Activated CD4-positive, alpha-beta memory T cell treated with anti-CD3 and anti-CD28 coated beads for 36 hours (primary cell): ENCODE measurements around the gene CCR5. TPM values are rescaled to one million over a fixed set of nuclear protein-coding genes. Genes with fewer than 3 reads are reported as not detected.

ENCODE experiments used
- CTCF ChIA-PET: fragments of 350-600 bp; sonication (Branson Sonifier 250); formaldehyde crosslinking; loops from one replicate; lab custom pipeline; 2021; ENCODE audit warnings: antibody characterized with exemption, inconsistent platforms; lab: Charles Lee
- POLR2A ChIA-PET: fragments of 350-600 bp; sonication (Branson Sonifier 250); formaldehyde crosslinking; loops from one replicate; lab custom pipeline; 2021; ENCODE audit warnings: antibody characterized with exemption; lab: Charles Lee
- DNase-seq: peaks from one replicate; pipeline ENCODE4 v3.0.0-alpha.2; 2020
- H3K27ac Mint-ChIP-seq: one replicate; pipeline ENCODE4 v1.8.0; 2021; ENCODE audit warnings: mixed read lengths
- H3K27me3 Mint-ChIP-seq: one replicate; pipeline ENCODE4 v1.8.0; 2021; ENCODE audit warnings: mixed read lengths
- H3K36me3 Mint-ChIP-seq: one replicate; pipeline ENCODE4 v1.8.0; 2021; ENCODE audit warnings: mixed read lengths
- H3K4me1 Mint-ChIP-seq: one replicate; pipeline ENCODE4 v1.8.0; 2021; ENCODE audit warnings: low read depth, mixed read lengths
- H3K4me3 Mint-ChIP-seq: one replicate; pipeline ENCODE4 v1.8.0; 2021; ENCODE audit warnings: mild to moderate bottlenecking, mixed read lengths
- H3K9me3 Mint-ChIP-seq: one replicate; pipeline ENCODE4 v1.8.0; 2021; ENCODE audit warnings: mixed read lengths
- intact Hi-C: fragments of 100-400 bp; cut with micrococcal nuclease; formaldehyde crosslinking; loops from one replicate; pipeline ENCODE4 v1.15.1; 2023
- total RNA-seq, 2 experiments: library from RNA; stranded (reverse); gene quantifications; one replicate each; pipeline ENCODE4 v1.2.3, GENCODE V29; 2021

Gene CCR5
- total RNA-seq, 2 experiments from 2014 or later: 2.0 to 2.1 TPM

DNA sequence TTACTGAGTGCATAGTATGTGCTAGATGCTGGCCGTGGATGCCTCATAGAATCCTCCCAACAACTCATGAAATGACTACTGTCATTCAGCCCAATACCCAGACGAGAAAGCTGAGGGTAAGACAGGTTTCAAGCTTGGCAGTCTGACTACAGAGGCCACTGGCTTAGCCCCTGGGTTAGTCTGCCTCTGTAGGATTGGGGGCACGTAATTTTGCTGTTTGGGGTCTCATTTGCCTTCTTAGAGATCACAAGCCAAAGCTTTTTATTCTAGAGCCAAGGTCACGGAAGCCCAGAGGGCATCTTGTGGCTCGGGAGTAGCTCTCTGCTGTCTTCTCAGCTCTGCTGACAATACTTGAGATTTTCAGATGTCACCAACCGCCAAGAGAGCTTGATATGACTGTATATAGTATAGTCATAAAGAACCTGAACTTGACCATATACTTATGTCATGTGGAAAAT lies 1.0 kb upstream of the CCR5 start:
- ChIA-PET POLR2A (interaction anchor here (0.7 to 4.1 kb wide), 22 partner anchors 10 to 427 kb away, joined by 3 to 49 read pairs (median 6); partner anchors contain the start of genes CCR1, CCR2, CCR5AS and CCRL2), CTCF (interaction anchor here (0.6 to 6.7 kb wide), 35 partner anchors 9 to 713 kb away, joined by 3 to 131 read pairs (median 12); partner anchors contain the start of genes CCR1, CCR2 and CXCR6)
- peak; percentile 56 for DNase-seq
- Mint-ChIP-seq H3K36me3 (no peaks in the 10 kb centered on the region), H3K9me3 (no peaks in the 10 kb centered on the region), H3K27ac (peak overlapping the region; percentile 84), H3K4me3 (peak overlapping the region; percentile 3), H3K27me3 (peaks cover 27% of the 10 kb centered on the region), H3K4me1 (peaks cover 65% of the 10 kb centered on the region)
- intact Hi-C loops: loop anchor here (1.0 to 5.0 kb wide), 10 partner anchors 9 to 507 kb away; partner anchors contain the start of gene CCR1

DNA sequence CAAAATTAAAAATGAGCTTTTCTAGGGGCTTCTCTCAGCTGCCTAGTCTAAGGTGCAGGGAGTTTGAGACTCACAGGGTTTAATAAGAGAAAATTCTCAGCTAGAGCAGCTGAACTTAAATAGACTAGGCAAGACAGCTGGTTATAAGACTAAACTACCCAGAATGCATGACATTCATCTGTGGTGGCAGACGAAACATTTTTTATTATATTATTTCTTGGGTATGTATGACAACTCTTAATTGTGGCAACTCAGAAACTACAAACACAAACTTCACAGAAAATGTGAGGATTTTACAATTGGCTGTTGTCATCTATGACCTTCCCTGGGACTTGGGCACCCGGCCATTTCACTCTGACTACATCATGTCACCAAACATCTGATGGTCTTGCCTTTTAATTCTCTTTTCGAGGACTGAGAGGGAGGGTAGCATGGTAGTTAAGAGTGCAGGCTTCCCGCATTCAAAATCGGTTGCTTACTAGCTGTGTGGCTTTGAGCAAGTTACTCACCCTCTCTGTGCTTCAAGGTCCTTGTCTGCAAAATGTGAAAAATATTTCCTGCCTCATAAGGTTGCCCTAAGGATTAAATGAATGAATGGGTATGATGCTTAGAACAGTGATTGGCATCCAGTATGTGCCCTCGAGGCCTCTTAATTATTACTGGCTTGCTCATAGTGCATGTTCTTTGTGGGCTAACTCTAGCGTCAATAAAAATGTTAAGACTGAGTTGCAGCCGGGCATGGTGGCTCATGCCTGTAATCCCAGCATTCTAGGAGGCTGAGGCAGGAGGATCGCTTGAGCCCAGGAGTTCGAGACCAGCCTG lies 984 bp downstream of the CCR5 start:
- peaks cover 25% of the 10 kb centered on the region for H3K27me3 Mint-ChIP-seq

DNA sequence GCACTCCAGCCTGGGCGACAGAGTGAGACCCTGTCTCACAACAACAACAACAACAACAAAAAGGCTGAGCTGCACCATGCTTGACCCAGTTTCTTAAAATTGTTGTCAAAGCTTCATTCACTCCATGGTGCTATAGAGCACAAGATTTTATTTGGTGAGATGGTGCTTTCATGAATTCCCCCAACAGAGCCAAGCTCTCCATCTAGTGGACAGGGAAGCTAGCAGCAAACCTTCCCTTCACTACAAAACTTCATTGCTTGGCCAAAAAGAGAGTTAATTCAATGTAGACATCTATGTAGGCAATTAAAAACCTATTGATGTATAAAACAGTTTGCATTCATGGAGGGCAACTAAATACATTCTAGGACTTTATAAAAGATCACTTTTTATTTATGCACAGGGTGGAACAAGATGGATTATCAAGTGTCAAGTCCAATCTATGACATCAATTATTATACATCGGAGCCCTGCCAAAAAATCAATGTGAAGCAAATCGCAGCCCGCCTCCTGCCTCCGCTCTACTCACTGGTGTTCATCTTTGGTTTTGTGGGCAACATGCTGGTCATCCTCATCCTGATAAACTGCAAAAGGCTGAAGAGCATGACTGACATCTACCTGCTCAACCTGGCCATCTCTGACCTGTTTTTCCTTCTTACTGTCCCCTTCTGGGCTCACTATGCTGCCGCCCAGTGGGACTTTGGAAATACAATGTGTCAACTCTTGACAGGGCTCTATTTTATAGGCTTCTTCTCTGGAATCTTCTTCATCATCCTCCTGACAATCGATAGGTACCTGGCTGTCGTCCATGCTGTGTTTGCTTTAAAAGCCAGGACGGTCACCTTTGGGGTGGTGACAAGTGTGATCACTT lies 2.0 kb downstream of the CCR5 start:
- intact Hi-C loops: loop anchor here (5.0 kb wide), 2 partner anchors 455 to 510 kb away; no protein-coding TSS in a partner anchor
- Mint-ChIP-seq H3K4me3 (no peak overlapping the region), H3K27me3 (peaks cover 24% of the 10 kb centered on the region), H3K27ac (no peak overlapping the region), H3K9me3 (no peaks in the 10 kb centered on the region), H3K4me1 (peaks cover 70% of the 10 kb centered on the region), H3K36me3 (no peaks in the 10 kb centered on the region)
- ChIA-PET POLR2A (interaction anchor here (1.8 kb wide), 1 partner anchor 87 kb away, joined by 6 read pairs; no protein-coding TSS in a partner anchor), CTCF (interaction anchor here (0.6 to 6.7 kb wide), 32 partner anchors 8 to 433 kb away, joined by 3 to 131 read pairs (median 5); partner anchors contain the start of genes CCR1, CCR2 and CXCR6)
- DNase-seq: no peak

More for the DNA sequence above, 984 bp downstream of the CCR5 start:
- ChIA-PET CTCF (interaction anchor here (0.6 to 6.7 kb wide), 32 partner anchors 8 to 432 kb away, joined by 3 to 131 read pairs (median 5); partner anchors contain the start of genes CCR1, CCR2 and CXCR6), POLR2A (interaction anchor here (2.5 to 4.1 kb wide), 8 partner anchors 12 to 274 kb away, joined by 14 to 49 read pairs (median 22); partner anchors contain the start of gene CCR1)
- peaks cover 72% of the 10 kb centered on the region for H3K4me1 Mint-ChIP-seq
- H3K27ac Mint-ChIP-seq: no peak overlapping the region
- peak overlapping the region; percentile 17 for H3K4me3 Mint-ChIP-seq
- no peaks in the 10 kb centered on the region for H3K9me3 Mint-ChIP-seq
- intact Hi-C loops: loop anchor here (5.0 kb wide), 2 partner anchors 454 to 509 kb away; no protein-coding TSS in a partner anchor
- DNase-seq: no peak
- no peaks in the 10 kb centered on the region for H3K36me3 Mint-ChIP-seq

DNA sequence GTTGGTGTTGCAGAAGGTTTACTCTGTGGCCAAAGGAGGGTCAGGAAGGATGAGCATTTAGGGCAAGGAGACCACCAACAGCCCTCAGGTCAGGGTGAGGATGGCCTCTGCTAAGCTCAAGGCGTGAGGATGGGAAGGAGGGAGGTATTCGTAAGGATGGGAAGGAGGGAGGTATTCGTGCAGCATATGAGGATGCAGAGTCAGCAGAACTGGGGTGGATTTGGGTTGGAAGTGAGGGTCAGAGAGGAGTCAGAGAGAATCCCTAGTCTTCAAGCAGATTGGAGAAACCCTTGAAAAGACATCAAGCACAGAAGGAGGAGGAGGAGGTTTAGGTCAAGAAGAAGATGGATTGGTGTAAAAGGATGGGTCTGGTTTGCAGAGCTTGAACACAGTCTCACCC lies 4.0 kb downstream of the CCR5 start:
- Mint-ChIP-seq H3K4me1 (peaks cover 54% of the 10 kb centered on the region), H3K27me3 (peaks cover 24% of the 10 kb centered on the region), H3K9me3 (no peaks in the 10 kb centered on the region), H3K4me3 (no peak overlapping the region), H3K36me3 (no peaks in the 10 kb centered on the region), H3K27ac (no peak overlapping the region)
- no peak for DNase-seq
- CTCF ChIA-PET: interaction anchor here (0.6 to 2.9 kb wide), 10 partner anchors 9 to 296 kb away, joined by 3 to 10 read pairs (median 3); no protein-coding TSS in a partner anchor
- intact Hi-C loops: loop anchor here (5.0 kb wide), 2 partner anchors 457 to 512 kb away; no protein-coding TSS in a partner anchor
- POLR2A ChIA-PET: interaction anchor here (1.8 kb wide), 1 partner anchor 89 kb away, joined by 6 read pairs; no protein-coding TSS in a partner anchor

DNA sequence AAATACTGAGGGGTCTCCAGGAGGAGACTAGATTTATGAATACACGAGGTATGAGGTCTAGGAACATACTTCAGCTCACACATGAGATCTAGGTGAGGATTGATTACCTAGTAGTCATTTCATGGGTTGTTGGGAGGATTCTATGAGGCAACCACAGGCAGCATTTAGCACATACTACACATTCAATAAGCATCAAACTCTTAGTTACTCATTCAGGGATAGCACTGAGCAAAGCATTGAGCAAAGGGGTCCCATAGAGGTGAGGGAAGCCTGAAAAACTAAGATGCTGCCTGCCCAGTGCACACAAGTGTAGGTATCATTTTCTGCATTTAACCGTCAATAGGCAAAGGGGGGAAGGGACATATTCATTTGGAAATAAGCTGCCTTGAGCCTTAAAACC lies 4.5 kb downstream of the CCR5 start:
- intact Hi-C loops: no loop called here
- DNase-seq: no peak
- ChIA-PET CTCF (interaction anchor here (0.7 to 2.9 kb wide), 7 partner anchors 8 to 296 kb away, joined by 3 to 10 read pairs (median 5); no protein-coding TSS in a partner anchor), POLR2A (no interaction called here)
- H3K36me3 Mint-ChIP-seq: no peaks in the 10 kb centered on the region
- H3K27ac Mint-ChIP-seq: no peak overlapping the region
- peaks cover 24% of the 10 kb centered on the region for H3K27me3 Mint-ChIP-seq
- peaks cover 52% of the 10 kb centered on the region for H3K4me1 Mint-ChIP-seq
- no peaks in the 10 kb centered on the region for H3K9me3 Mint-ChIP-seq
- H3K4me3 Mint-ChIP-seq: no peak overlapping the region

DNA sequence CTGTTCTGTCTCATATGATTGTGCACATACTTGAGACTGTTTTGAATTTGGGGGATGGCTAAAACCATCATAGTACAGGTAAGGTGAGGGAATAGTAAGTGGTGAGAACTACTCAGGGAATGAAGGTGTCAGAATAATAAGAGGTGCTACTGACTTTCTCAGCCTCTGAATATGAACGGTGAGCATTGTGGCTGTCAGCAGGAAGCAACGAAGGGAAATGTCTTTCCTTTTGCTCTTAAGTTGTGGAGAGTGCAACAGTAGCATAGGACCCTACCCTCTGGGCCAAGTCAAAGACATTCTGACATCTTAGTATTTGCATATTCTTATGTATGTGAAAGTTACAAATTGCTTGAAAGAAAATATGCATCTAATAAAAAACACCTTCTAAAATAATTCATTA lies 5.1 kb downstream of the CCR5 start:
- no peak overlapping the region for H3K4me3 Mint-ChIP-seq
- intact Hi-C loops: no loop called here
- peaks cover 53% of the 10 kb centered on the region for H3K4me1 Mint-ChIP-seq
- CTCF ChIA-PET: interaction anchor here (1.3 to 3.3 kb wide), 4 partner anchors 8 to 437 kb away, joined by 3 to 45 read pairs (median 26); no protein-coding TSS in a partner anchor
- POLR2A ChIA-PET: no interaction called here
- H3K27me3 Mint-ChIP-seq: peaks cover 24% of the 10 kb centered on the region
- no peaks in the 10 kb centered on the region for H3K36me3 Mint-ChIP-seq
- no peaks in the 10 kb centered on the region for H3K9me3 Mint-ChIP-seq
- no peak overlapping the region for H3K27ac Mint-ChIP-seq
- DNase-seq: no peak

DNA sequence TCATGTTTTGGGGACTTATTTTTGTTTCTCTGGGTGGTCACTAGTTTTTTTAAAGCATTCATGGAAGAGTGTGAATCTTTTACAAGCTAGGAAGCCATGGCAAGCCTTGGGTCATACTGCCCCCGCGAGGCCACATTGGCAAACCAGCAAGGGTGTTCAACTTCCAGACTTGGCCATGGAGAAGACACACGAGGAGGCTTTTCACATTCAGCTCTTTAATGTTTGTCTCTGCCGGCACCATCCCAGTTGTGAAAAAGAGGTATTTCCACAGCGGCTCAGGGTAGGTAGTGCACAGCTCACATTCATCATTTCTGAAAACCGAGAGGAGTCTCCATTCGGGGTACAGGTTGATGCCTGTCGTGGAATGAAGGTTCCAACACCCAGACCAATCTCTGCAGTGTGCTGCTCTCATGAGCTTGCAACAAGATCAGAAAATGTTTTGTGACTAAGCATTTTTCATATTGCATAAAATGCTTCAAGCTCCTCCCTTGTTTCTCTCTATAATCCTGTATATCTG lies 7.7 kb downstream of the CCR5 start:
- Mint-ChIP-seq H3K4me1 (peaks cover 36% of the 10 kb centered on the region), H3K9me3 (no peaks in the 10 kb centered on the region), H3K27ac (no peak overlapping the region), H3K36me3 (no peaks in the 10 kb centered on the region), H3K4me3 (no peak overlapping the region), H3K27me3 (peaks cover 13% of the 10 kb centered on the region)
- POLR2A ChIA-PET: interaction anchor here (0.5 to 0.9 kb wide), 2 partner anchors 298 to 629 kb away, joined by 3 to 4 read pairs; no protein-coding TSS in a partner anchor
- CTCF ChIA-PET: interaction anchor here (0.6 to 4.1 kb wide), 45 partner anchors 9 to 1621 kb away, joined by 3 to 45 read pairs (median 4); partner anchors contain the start of genes CCR1 and CXCR6
- intact Hi-C loops: loop anchor here (2.0 kb wide), 1 partner anchor 440 kb away; no protein-coding TSS in a partner anchor
- DNase-seq: peak; percentile 79

DNA sequence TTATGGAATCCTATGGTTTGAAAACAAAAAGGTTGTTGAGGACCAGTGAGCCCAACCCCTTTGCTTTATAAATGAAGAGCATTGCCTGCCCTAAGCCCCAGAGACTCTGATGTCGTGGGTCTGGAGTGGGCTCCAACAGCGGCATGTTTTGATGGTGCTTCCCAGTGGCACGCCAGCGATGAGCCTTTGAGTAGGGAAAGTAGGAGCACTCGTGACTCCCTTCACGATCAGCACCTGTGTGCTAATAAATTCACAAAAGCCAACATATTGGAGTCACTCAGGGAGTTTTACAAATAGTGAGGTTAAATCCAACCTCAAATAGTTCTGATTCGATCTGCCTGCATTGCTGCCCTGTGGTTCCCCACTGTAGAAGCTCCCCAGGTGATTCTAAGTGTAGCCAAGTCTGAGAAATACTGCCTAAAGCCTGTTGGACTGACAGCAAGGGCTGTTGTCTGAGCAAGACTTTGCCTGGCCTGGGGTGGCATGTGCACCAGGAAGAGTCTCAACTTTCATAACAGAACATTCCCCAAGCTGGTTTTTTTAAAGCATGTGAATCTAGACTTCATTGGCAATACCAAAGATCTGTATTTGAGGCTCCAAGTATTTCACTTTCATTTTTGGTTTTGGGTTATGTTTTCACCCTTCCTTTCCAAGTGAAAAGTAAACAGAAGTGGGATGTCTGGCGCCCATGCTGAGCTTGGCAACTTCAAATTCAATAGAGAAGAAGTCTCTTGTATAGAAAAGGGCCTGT lies 9.9 kb downstream of the CCR5 start:
- Mint-ChIP-seq H3K9me3 (no peaks in the 10 kb centered on the region), H3K27me3 (peaks cover 5% of the 10 kb centered on the region), H3K27ac (no peak overlapping the region), H3K4me1 (peaks cover 23% of the 10 kb centered on the region), H3K4me3 (no peak overlapping the region), H3K36me3 (no peaks in the 10 kb centered on the region)
- CTCF ChIA-PET: interaction anchor here (1.3 kb wide), 1 partner anchor 9 kb away, joined by 8 read pairs; no protein-coding TSS in a partner anchor
- POLR2A ChIA-PET: no interaction called here
- intact Hi-C loops: no loop called here
- DNase-seq: no peak

DNA sequence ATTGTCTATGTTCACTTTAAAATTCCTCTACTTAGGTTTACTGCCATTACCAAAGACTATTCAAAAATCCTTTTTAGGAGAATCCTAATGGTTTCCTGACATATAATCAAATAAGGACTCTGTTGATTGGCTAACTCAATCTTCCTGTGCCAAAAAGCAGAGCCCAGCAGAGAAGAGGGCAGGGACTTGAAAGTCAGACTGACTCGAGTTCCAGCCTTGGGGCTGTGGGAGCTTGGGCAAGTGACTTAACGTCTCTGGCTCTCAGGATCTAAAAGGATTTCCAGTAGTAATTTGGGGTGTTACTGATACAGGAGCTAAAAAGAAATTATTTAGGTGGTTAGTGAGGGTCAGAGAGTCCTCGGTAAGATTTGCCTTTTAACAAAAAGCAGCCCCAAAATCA lies 10.9 kb downstream of the CCR5 start:
- Mint-ChIP-seq H3K4me1 (peaks cover 22% of the 10 kb centered on the region), H3K36me3 (no peaks in the 10 kb centered on the region), H3K4me3 (no peak overlapping the region), H3K27ac (no peak overlapping the region), H3K9me3 (no peaks in the 10 kb centered on the region), H3K27me3 (peaks cover 5% of the 10 kb centered on the region)
- intact Hi-C loops: no loop called here
- ChIA-PET POLR2A (no interaction called here), CTCF (interaction anchor here (3.0 kb wide), 1 partner anchor 302 kb away, joined by 14 read pairs; no protein-coding TSS in a partner anchor)
- DNase-seq: no peak

DNA sequence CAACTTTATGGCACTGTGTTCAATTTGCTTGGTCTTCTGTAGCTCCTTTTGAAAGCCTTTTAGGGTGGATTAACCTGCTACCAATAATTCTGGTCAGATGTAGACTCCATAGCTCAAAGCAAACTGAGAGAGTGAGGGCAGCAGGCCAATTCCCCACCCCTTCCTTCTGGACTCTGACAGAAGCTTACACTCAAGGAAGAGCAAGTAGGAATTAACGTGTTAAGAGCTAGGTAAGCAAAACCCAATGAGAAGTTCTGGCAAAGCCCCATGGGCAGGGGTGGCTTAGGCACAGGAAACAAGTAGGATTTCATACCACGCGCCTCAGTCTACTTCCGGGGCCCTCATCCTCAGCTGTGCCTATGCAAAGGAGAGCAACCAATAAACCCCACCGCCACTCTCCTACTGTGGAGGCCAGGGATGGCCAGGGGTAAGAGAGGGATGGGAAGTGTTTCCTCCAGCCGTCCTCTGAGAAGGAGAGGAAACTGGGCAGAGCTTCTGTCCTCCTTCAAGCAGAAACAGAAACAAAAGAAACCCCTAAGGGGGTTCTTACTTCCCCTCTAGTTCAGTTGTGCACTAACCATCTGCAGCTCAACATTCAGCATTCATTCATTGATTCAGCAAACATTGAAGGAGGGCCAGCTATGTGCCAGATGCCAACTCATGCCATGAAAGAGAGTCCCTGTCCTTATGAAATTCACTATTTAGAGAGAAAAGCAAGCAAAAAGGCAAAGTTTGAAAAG lies 12.6 kb downstream of the CCR5 start:
- no peak overlapping the region for H3K27ac Mint-ChIP-seq
- H3K4me1 Mint-ChIP-seq: peaks cover 19% of the 10 kb centered on the region
- POLR2A ChIA-PET: no interaction called here

More for the DNA sequence above, 12.6 kb downstream of the CCR5 start:
- Mint-ChIP-seq H3K36me3 (no peaks in the 10 kb centered on the region), H3K4me3 (no peak overlapping the region), H3K9me3 (no peaks in the 10 kb centered on the region), H3K27me3 (peaks cover 5% of the 10 kb centered on the region)
- no peak for DNase-seq
- CTCF ChIA-PET: interaction anchor here (1.0 to 3.0 kb wide), 4 partner anchors 8 to 303 kb away, joined by 3 to 14 read pairs (median 6); no protein-coding TSS in a partner anchor
- intact Hi-C loops: no loop called here
